Activated T-cell treated with anti-CD3 and anti-CD28 coated beads for 48 hours (primary cell): Measurements from ENCODE around the gene SLC1A2.

Experiments
- DNase-seq: peaks from one replicate; pipeline ENCODE4 v3.0.0-alpha.2; 2020; ENCODE audit warnings: low read depth

SLC1A2 gene

DNA sequence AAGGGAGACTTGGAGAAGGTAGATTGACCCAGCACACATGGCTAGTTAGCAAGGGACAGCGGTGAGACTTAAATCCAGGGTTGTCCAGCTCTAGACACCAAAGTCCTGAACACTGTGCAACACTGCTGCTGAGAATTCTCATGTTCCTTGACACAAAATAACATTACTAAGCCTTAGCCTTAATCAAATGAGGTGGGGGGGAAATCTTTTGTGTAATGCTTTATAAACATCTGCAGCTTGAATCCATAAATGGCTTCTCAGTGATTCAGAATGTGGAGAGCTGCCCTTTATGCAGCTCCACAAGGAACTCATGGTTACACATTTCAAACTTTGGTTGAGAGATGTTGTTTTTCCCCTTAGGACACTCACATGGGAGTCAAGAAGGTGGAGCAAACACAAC is 200.4 kb downstream of the SLC1A2 start:
- DNase-seq, result no peak

DNA sequence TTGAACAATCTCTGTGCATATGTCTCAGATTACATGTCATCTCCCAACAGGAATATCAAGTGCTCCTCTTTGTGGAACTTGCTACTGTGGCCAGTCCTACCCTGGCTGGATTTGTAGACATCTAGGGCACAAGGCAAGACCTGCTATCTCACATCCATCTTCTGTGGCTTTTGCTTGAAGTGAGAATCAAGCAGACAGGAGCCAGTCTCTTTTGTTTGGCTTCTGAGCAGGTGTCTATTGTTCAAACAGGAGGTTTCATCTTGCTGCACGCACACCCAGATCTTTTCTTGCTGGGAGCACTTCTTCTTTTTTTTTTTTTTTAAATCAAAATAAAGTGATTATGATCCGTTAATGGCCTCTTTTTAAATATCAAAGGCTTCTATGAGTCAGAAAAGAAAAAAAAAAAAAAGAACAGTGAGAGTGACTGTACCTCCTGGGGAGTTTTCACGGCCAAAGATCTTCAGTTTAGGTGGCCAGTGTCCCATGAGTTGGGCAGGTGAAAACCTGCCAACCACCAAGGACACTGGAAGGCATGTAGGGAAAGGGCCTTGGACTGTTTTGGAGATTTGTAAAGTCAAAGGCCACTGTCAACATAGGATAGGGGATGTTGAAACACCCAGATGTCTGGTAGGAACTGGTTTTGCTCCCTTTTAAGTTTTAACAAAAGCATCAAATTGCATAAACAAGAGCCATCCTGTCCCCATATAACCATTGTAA is 202.2 kb downstream of the SLC1A2 start:
- no peak for DNase-seq

DNA sequence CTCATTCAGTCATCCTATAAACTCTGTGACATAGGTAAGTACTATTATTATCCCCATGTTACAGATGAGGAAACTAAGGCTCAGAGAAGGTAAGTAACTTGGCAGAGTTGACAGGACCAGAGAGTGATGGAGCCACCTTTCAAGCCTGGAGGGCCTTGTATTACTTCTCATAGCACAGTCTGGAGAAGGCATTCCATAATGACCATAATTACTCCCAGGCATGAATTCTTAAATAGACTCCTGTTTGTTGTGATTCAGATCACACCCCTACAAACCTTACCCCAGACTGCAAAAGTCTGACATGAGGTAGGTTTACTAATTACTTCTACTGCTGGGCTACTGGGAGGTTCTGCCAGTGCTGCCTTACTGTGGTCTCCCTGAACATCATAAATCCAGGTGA is 203.4 kb downstream of the SLC1A2 start:
- DNase-seq, result no peak

DNA sequence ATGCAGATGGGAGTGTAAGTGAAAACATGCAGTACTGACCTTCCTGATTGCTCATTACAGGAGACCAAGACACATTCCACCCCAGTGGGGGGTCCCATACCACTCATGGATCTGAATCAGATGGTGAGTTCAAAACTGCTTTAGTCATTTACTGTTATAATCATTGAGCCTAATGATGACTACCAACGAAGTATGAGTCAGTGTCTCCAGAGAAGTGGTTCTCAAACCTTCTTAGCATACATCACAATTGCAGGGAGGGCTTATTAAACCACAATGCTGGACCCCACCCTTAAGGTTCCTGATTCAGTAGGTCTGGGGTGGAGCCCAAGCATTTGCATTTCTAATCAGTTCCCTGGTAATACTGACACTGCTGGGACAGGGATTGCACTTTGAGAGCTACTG is 204.6 kb downstream of the SLC1A2 start:
- DNase-seq, result peak; percentile 33

DNA sequence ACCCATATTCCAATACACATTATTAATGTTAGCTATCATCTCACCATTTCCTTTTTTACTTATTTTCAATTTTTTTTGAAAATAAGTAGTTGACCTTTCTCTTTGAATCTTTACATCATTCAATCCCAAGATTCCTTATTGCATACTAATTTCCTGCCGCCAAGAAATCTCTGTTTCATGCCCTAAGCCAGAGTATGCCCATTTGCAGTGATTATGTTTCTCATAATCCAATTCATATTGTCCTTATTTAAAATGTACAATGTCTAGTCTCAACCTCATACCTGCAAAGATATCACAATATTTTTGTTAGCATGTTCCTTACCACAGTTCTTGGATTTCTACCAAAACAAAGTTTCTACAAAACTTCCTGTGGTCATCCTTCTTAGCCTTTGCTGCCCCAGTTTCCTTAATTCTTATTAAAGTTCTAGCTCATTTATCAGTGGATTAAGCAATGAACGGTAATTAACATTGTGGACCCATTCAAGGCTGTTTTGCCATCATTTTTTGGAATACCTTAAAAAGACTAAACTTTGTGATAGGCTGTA is 205.1 kb downstream of the SLC1A2 start:
- DNase-seq, result no peak

DNA sequence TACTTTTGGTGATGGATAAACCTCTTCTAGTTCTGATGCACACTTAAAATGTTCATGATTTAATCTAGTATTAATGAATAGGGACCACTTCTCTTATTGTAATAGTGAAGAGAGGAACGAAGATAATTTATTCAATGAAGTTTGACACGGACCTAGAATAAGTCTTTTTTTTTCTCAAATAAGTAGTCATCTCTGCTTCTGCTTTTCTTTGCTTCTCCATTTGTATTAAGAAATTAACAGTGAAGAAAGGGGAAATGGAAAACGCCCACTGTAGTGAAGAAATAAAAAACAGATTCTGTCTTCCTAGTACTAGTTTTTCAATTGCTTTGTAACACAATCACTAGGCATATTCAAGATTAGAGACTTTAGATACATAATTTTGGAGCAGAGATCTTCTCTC is 207.4 kb downstream of the SLC1A2 start:
- DNase-seq, result no peak

DNA sequence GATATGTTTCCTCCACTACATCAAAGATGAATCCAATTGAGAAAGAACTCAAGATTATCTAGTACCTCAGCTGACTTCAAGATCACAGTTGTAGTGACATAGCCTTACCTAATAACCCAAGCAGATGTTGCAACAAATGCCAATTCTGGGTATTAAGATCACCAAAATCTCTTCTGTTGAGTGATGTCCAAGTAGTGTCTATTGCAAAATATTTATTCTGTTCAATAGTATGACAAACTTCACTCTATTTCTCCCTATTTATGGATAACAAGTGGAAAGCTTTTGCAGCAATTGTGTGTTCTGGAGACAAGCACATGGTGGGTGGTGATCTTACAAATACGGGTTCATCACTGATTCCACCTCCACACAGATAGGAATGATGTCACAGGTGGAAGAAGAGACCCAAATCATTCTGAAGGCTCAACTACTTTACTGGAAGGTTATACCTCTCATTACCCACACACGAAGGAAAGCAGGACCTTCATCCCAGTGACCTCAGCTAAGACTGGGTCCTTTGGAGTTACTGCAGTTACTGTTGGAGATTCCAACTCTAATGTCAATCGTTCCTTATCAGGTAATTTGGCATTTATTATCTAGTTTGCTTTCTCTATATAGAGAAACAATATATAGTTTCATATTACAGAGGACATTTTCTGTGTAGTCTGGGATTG is 208.3 kb downstream of the SLC1A2 start:
- no peak for DNase-seq

DNA sequence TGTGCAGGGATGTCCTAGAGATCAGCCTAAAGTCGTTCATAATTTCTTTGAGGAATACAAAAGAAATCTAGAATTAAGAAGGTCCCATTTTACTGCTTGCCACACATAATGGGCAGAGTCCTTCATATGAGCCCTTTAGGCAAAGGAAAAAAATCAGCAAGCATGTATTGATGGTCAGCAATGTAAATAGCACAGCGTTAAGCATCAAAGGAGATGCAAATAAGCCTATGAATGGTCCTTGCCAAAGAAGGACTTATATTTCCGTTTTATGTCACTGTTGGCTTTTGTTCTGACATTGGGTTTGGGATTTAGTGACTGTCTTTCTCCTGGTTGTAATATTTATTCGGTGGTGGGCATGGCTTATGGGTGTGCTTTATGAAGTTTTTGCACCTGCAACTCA is 210.6 kb downstream of the SLC1A2 start:
- DNase-seq, result no peak

DNA sequence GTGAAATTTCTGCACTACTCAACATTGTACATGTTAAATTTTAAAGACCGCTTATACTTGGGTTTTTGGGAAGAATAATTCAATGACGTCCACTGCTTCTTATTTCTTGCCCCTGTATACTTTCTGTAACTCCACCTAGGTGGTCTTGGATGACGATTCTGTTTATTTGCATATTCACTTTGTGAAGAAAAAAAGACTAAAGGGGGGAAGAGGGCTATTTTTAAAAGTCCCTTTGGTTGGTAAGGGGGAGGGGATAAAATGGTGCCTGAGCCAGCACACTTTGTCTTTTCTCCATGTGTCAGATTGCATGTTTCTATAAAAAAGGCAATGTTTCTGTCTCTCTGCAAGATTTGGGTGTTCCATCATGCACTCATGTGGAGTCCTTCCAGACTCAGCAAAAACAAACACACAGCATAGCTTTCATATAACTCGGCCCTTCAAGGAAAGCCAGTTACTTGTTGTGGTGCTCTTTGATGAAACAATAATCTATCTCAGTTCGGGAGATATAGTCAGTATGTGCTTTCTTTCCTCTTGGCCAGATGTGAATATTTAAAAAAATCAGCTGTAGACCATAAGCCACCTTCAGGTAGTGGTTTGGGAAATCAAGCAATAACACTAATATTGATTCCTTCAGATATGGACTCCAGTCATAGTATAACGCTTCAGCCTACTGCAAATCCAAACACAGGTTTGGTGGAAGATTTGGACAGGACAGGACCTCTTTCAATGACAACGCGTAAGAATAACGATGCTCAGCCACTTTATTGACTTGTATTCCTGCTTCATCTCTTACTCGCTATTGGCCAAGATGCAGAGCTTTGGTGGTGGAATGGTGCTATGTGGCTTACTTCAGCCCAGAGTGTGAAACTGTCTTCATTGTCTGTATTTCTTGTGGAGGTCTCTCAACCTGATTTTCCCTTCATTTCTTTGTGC is 211.6 kb downstream of the SLC1A2 start:
- no peak for DNase-seq

DNA sequence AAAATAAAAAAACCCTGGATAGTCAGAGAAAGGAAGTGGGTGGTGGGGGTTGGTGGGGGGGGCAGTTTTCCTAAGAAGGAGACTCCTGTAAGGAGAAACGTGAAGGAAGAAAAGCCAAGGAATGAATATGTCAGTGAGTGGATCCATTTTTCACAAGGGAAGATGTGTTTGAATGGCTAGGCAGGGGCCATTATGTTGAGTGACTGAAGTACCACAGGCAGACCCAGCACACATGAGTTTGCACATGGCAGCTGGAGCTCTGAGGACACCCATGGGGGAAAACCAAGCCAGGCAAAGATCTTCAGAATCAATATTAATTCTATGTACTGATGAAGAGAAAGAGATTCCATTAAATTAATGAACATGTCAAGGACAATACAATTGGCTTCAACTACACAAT is 212.7 kb downstream of the SLC1A2 start:
- DNase-seq, result no peak

DNA sequence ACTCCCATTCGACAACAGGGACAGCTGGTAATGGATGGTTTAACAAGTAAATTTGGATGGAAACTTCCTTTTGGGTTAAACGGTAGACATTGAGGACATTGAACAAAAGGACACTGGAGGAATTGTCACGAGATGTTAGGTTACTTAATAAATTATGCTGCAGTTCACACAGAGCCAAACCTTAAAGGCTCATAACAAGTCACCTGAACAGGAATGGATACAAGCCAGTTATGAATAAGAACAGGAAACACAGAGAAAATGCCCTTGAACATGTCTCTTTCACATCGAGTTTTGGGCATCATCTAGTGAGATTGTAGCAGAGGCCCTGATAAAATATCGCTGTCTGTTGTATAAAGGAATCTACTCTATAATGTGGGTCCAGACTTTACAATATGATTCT is 214.7 kb downstream of the SLC1A2 start:
- no peak for DNase-seq
